Nephron (organoid): ENCODE measurements around the gene VRK3.

Experiments
- H3K27ac Mint-ChIP-seq, 3 experiments: 2 replicates each; pipeline ENCODE4 v1.8.0; 2020; ENCODE audit warnings: mixed read lengths in 3 of 3, mild to moderate bottlenecking in 2 of 3, moderate library complexity in 1 of 3
- H3K27me3 Mint-ChIP-seq: 2 replicates; pipeline ENCODE4 v1.8.0; 2021; ENCODE audit warnings: low read depth, mild to moderate bottlenecking, moderate library complexity, mixed read lengths
- H3K36me3 Mint-ChIP-seq: 2 replicates; pipeline ENCODE4 v1.8.0; 2020; ENCODE audit warnings: low read depth, mixed read lengths
- H3K4me1 Mint-ChIP-seq: 2 replicates; pipeline ENCODE4 v1.8.0; 2020; ENCODE audit warnings: mixed read lengths
- H3K4me3 Mint-ChIP-seq, 3 experiments: 2 replicates each; pipeline ENCODE4 v1.8.0; 2020; ENCODE audit warnings: mild to moderate bottlenecking in 3 of 3, mixed read lengths in 3 of 3, moderate library complexity in 2 of 3
- H3K9me3 Mint-ChIP-seq: 2 replicates; pipeline ENCODE4 v1.8.0; 2020; ENCODE audit warnings: mixed read lengths
- CTCF ChIP-seq, 3 experiments: fragments of 200-600 bp; sonication (generic); IDR thresholded peaks; one replicate each; pipeline ENCODE4 v1.5.0; 2021; ENCODE audit warnings: antibody characterized with exemption in 3 of 3; ENCODE audit not compliant: unreplicated experiment in 3 of 3

The VRK3 gene

DNA sequence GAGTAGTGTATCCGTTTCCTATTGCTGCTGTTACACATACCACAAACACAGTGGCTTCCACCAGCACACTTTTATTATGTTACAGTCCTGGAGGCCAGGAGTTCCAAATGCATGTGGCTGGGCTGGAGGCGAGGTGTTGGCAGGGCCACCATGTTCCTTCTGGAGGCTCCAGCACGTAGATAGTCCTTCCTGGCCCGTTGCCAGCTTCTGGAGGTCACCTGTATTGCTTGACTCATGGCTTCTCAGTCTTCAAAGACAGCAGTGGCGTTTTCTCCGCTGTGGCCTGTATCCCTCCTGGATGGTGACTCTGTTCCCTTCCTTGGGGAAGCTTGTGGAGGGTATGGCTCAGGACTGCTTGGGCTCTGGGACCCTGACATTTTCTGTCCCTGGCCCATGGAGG lies 15.8 kb upstream of the VRK3 start:
- TF ChIP-seq CTCF (IDR thresholded peaks at IDR 0.05; ENCODE audit: unreplicated experiment in 3 of 3), result no peak
- peaks cover 85% of the 10 kb centered on the region for H3K36me3 Mint-ChIP-seq
- no peak overlapping the region for H3K4me3 Mint-ChIP-seq
- peaks cover 40% of the 10 kb centered on the region for H3K9me3 Mint-ChIP-seq
- no peaks in the 10 kb centered on the region for H3K4me1 Mint-ChIP-seq
- no peak overlapping the region for H3K27ac Mint-ChIP-seq
- H3K27me3 Mint-ChIP-seq, result no peaks in the 10 kb centered on the region

DNA sequence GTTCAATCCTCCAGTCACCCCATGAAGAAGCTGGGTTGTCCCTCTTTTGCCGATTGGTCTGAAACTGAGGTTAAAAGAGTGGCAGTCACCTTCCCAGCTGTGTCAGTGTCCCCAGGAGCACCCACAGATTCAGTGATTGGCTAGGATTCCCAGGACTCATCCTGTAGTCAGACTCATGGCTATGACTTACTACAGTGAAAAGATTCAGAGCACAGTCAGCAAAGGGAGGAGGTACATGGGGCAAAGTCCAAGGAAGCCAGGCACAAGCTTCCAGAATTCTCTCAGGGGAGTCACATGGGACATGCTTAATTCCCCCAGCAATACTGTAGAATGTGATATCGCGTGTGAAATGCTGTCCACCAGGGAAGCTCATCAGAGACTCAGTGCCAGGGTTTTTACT lies 14.8 kb upstream of the VRK3 start:
- H3K27me3 Mint-ChIP-seq, result no peaks in the 10 kb centered on the region
- H3K4me3 Mint-ChIP-seq, result no peak overlapping the region
- H3K36me3 Mint-ChIP-seq, result peaks cover 84% of the 10 kb centered on the region
- peaks cover 36% of the 10 kb centered on the region for H3K9me3 Mint-ChIP-seq
- no peak for TF ChIP-seq CTCF (IDR thresholded peaks at IDR 0.05; ENCODE audit: unreplicated experiment in 3 of 3)
- no peaks in the 10 kb centered on the region for H3K4me1 Mint-ChIP-seq
- peak overlapping the region in 1 of 3 experiments; percentile 50 for H3K27ac Mint-ChIP-seq

- no peak for TF ChIP-seq CTCF (IDR thresholded peaks at IDR 0.05; ENCODE audit: unreplicated experiment in 3 of 3)
- Mint-ChIP-seq H3K36me3 (peaks cover 84% of the 10 kb centered on the region), H3K27ac (no peak overlapping the region), H3K9me3 (peaks cover 14% of the 10 kb centered on the region), H3K27me3 (no peaks in the 10 kb centered on the region), H3K4me3 (no peak overlapping the region), H3K4me1 (no peaks in the 10 kb centered on the region)
Measured at GRCh38 chr19:50036908-50037307, 11.7 kb upstream of the VRK3 start.

DNA sequence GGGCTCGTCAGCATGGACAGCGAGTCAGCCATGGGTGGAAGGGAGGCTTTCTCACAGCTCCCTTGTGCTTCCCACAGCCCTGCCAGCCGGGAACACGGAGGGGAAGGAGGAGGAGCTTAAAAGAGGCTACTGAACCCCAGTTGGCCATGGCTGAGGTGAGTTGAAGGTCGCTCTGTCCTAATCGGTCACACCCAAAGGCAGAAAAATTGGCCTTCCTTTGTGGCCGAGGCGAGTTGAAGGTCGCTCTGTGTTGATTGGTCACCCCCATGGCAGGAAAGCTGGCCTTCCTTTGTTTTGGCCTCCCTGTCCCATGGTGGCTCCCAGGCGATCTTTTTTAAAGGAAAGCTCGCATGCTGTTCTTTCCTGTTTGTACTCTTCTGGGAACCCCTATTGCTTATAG lies 5.8 kb upstream of the VRK3 start:
- Mint-ChIP-seq H3K4me3 (no peak overlapping the region), H3K27ac (no peak overlapping the region), H3K4me1 (peaks cover 10% of the 10 kb centered on the region), H3K36me3 (peaks cover 69% of the 10 kb centered on the region), H3K27me3 (no peaks in the 10 kb centered on the region), H3K9me3 (peaks cover 12% of the 10 kb centered on the region)
- no peak for TF ChIP-seq CTCF (IDR thresholded peaks at IDR 0.05; ENCODE audit: unreplicated experiment in 3 of 3)

DNA sequence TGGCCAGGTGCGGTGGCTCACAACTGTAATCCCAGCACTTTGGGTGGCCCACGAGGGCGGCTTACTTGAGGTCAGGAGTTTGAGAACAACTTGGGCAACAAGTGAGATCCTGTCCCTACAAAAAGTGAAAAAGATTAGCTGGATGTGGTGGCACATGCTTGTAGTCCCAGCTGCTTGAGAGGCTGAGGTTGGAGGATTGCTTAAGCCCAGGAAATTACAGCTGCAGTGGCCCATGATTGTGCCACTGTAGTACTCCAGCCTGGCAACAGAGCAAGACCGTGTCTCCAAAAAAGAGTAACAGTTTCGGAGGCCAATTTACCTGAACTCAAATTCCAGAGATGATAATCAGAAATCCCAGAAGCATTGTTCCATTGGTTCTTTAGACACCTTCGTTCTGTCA lies 5.1 kb upstream of the VRK3 start:
- H3K9me3 Mint-ChIP-seq, result peaks cover 7% of the 10 kb centered on the region
- TF ChIP-seq CTCF (IDR thresholded peaks at IDR 0.05; ENCODE audit: unreplicated experiment in 3 of 3), result no peak
- no peaks in the 10 kb centered on the region for H3K27me3 Mint-ChIP-seq
- H3K27ac Mint-ChIP-seq, result no peak overlapping the region
- peaks cover 13% of the 10 kb centered on the region for H3K4me1 Mint-ChIP-seq
- no peak overlapping the region for H3K4me3 Mint-ChIP-seq
- H3K36me3 Mint-ChIP-seq, result peaks cover 65% of the 10 kb centered on the region

GRCh38 chr19:50026550-50026906 lies 1.4 kb upstream of the VRK3 start:
- H3K27ac Mint-ChIP-seq, result peak overlapping the region in 1 of 3 experiments; percentile 65
- no peaks in the 10 kb centered on the region for H3K9me3 Mint-ChIP-seq
- peaks cover 17% of the 10 kb centered on the region for H3K4me1 Mint-ChIP-seq
- H3K27me3 Mint-ChIP-seq, result no peaks in the 10 kb centered on the region
- peaks cover 28% of the 10 kb centered on the region for H3K36me3 Mint-ChIP-seq
- no peak for TF ChIP-seq CTCF (IDR thresholded peaks at IDR 0.05; ENCODE audit: unreplicated experiment in 3 of 3)
- H3K4me3 Mint-ChIP-seq, result peak overlapping the region; percentile 86 to 97 (median 94)
